Stimulated activated CD4-positive, alpha-beta T cell treated with anti-CD3 and anti-CD28 coated beads, Interleukin-12 subunit alpha, Interleukin-12 subunit beta, amount 100 ng/mL, for 4 hours (primary cell): ENCODE data around the gene CAMK2N2.
"Not testable (repeated sequence)": the region's sequence is repeated elsewhere in the genome, so short reads cannot be mapped to it uniquely, and the experiment has no call there.

ENCODE experiments used
- DNase-seq: peaks from one replicate; pipeline ENCODE4 v3.0.0-alpha.2; 2020

Gene CAMK2N2

DNA sequence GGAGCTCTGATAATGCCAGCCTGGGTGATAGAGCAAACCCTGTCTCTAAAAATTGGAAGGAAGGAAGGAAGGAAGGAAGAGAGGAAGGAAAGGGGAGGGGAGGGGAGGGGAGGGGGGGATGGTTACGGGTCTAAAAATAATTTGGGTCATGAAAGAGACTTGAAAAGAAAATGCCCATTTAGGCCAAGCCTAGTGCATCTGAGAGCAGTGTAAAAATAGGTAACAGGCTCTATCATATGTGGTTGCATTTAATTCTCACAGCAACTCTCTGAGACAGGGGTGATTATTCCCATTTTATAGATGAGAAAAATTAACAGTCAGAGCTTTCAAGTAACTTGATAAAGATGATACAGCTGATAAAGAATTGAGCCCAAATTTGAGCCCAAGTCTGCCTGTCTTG, 10.9 kb upstream of the CAMK2N2 start:
- no peak for DNase-seq

DNA sequence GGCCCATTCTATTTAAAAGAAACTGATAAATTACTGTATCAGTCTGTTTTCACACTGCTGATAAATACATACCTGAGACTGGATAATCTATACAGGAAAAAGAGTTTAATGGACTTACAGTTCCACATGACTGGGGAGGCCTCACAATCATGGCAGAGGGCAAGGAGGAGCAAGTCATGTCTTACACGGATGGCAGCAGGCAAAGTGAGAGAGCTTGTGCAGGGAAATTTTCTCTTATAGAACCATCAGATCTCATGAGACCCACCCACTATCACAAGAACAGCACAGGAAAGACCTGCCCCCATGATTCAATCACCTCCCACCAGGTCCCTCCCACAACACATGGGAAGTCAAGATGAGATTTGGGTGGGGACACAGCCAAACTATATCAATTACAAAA, 5.9 kb upstream of the CAMK2N2 start:
- DNase-seq: not testable (repeated sequence)

DNA sequence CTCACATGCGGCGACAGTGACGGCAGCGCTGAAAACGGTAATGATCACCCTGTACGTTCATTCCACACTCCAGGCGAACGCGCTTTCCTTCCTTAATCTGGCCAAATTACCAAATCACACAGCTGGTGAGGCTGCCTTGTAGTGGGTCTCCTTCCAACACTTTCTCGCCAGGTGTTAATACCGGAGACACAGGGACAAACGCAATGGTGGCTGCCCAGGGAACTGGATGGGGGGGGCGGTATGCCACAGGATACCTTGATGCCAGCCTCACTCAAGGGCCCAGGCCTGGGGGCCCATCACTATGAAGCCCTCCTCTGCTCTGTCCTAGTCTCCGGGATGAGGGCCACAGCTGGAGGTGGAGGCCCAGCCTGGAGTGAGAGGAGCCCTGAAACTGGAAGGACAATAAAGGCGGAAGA, 1.4 kb upstream of the CAMK2N2 start:
- no peak for DNase-seq

DNA sequence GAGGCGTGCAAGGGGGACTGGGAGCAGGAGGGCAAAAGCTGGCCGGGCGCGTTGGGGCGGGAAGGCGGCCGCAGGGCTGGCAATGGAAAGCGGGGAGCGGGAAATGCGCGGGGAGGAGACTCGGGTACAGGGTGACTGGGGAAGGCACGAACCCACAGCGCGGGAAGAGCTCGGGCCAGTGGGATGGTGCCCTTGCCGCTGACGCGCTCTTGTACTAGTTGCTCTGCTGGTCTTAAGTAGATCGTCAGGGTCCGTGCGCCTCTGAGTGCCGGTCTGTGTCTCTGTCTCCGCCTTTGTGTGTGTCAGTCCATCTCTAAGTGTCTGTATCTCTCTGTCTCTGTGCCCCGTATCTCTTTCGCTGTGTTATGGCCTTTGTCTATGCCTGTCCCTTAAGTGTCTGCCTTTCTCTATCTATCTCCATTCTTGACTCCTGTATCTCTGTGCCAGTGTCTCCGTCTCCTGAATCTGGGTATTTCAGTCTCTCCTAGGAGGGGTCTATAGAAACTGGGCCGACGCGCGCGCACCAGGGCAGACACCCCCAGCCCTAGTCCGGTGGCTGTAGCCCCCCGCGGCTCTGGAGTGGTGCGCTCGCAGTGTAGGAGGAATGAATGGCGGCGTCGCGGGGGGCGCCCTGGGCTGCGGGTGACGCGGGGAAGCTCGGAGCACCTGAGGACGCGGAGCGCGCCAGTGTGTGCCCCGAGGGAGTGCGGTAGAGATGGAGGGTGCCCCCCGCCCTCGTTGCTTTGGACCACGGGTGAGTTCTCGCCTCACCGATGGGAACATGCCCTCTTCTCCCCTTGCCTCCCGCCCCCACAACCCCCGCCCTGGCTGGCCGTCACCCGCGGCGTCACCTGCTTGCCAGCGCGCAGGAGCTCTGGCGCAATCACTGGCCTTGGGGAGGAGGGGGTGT, 756 bp upstream of the CAMK2N2 start:
- DNase-seq: no peak

DNA sequence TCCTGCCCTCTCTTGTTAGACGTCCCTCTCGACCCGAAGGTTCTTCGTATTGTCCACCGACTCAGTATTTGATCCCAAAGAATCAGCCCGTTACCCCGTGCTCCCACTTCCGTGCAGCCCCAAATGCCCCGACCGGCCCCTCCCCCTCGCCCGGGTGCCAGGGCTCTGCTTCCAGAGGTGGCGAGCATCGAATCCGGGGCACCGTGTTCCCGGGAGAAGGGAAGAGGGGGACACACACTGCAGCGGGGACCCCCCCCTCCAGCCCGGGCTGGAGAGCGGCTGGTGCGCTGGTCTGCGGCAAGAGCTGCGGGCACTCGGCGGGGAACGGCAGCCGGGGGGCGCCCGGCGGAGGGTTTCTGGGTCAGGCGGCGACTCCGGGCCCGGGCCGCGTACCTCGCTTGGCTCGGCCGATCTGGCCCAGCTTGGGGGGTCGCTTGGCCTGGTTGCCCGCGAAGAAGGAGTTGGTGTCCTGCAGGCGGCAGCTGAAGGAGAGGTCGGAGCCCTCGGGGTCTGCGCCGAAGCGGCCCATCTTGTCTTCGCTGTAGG, 556 bp downstream of the CAMK2N2 start:
- no peak for DNase-seq

DNA sequence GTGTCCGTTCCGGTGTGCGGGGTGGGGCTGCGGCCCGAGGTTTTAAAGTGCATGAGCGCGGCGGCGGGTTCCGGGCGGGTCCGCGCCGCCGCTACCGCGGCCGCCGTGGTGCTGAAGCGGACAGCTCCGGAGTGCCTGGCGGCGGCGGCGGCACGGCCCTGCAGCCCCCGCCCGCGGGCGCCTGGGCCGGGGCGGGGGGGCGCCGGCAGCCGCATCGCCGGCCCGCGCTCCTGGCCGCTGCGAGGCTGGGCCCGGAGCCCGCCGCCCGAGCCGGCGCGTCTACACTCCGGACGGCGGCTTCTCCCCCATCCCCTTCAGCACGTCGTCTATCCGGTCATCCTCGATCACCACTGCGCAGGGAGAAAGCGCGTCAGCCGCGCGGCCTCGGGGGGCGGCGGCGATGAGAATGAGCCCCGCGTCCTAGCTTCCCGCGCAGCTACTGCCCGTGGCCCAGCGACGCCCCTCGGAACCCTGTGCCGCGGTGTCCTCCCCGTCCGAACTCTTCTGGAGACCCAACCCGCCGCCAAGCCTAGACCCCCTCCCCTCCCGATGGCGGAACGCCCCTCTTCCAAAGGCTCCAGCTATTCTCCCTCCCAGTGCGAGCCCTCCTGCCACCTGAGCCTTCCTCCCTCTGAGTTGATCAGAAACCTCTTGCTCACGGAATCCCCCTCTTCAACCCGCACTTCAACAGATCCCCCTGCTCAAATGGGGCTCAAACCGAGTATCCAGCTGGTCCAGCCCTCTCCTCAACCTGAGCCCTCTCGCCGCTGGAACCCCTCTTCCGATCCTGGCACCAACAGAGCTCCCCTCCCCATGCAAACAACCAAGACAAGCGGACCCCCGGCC, 1.3 kb downstream of the CAMK2N2 start:
- DNase-seq: peak; percentile 51

DNA sequence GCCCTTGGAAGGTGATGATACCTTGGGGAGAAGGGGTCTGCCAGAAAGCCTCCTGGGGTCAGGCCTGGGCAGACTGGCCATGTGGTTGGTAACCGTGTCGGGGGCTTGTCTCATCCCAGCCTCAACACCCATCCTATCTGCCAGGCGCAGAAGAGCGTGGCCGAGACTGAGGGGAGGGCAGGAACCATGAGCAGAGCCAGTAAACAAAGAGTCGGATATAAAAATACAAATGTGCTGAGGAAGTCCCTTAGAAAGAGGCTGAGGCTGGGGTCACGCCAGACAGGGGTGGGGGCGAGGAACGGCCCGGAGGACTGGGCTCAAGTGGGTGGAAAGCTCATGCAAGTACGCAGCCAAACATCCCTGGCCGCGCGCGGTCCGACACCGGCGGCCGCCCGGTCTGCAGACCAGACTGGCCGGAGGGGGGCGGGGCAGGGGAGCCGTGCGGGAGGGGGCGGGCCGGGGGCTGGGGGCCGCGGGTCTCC, 1.9 kb downstream of the CAMK2N2 start:
- DNase-seq: no peak

DNA sequence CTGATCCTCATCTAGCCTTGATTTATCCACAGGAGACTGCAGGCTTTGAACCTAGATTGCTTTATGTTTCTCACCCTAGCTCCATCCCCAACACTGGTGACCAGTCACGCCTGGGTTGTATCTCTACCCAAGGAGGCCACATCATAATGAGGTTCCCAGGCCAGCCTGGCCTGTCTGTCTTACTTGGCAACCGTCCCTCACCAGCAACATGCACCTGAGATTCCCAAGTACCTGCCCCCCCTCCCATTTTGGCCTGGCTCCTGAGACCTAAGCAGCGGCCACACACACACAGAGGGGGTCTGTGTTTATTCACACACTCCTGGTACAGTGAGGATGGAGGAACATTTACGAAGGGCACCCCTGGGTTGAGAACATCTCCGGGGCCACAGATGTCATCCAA, 2.4 kb downstream of the CAMK2N2 start:
- DNase-seq: no peak

DNA sequence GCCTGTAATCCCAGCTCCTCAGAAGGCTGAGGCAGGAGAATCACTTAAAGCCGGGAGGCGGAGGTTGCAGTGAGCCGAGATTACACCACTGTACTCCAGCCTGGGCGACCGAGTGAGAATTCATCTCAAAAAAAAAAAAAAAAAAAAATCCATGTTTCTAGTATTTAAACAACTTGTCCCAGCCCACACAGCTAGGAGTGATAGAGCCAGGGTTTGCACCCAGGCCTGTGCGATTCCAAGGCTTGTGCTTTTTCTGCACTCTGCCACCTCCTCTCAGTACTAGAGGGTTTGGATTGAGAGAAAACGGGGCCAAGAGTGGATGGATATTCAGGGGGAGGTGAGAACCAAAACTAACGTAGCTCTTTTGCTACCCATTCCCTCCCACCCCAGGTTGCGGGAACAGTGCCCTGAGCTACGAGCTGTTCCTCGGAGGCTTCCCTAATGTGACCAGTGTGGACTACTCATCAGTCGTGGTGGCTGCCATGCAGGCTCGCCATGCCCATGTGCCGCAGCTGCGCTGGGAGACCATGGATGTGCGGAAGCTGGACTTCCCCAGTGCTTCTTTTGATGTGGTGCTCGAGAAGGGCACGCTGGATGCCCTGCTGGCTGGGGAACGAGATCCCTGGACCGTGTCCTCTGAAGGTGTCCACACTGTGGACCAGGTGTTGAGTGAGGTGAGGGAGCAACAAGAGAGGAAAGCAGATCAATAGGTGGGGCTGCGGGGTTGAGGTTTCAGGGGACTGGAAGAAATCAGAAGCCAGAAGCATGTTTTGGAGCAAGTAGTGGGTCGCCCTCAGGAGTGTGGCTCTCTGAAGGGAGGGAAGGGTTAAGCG, 4.1 kb downstream of the CAMK2N2 start:
- DNase-seq: no peak

DNA sequence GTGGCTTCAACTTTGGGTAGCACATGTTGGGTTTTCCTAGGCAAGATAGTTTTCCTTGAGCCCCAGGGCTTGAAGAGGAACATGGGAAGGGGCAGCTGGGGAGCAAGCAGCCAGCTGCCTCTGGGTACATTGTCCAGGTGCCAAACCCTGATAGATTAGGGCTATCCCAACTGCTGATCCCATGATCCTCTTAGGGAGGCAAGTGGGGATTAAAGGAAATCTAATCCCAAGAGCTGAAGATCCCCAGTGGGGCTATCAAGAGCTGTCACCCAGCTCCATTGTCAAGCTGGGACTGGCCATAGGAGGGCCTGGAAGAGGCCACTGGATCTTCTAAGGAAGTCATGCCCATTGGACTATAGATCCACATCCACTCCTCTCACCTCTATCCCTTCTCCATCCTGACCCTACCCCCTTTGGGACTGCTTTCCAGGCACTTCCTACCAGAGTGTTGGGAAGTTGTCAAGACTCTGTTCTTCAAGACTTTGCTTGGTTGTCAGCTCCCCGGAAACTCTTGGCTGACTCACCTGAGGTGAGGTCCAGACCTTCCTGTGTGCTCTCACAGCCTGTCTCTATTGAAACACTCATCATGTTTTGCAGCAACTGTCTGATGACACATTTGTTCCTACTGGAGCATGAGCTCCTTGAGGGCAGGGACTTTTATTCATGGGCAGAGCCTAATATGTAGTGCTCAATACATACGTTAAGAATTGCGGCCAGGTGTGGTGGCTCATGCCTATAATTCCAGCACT, 5.9 kb downstream of the CAMK2N2 start:
- DNase-seq: no peak

DNA sequence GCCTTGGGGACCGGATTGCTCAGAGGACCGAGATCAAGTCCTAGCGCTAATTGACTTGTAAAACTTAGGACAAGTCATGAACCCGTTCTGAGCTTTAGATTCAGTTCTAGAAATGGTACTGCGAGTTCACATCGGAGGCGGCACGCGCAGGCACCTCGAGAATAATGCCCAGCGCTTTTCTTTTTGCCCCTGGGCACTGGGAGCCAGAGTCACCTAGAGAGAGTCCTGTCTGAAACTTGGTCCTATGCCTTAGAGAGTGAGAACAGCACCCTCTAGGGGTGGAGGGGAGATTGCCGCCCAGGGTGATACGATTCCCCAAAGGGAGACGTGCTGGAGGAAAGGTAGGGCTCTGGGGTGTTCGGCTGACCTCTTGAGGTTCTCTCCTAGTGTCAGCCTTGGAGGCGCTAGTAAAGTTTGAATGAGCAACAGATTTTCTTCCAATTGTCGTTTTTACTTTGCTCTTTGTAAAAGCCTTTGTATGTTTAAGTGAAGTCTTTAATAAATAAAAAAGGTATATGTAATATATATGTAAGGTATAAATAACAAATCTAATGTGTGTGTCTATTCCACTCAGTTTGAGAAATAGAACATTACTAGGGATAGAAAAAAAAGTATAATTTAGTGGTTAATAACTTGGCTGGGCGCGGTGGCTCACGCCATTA, 11.1 kb downstream of the CAMK2N2 start:
- peak; percentile 88 for DNase-seq

DNA sequence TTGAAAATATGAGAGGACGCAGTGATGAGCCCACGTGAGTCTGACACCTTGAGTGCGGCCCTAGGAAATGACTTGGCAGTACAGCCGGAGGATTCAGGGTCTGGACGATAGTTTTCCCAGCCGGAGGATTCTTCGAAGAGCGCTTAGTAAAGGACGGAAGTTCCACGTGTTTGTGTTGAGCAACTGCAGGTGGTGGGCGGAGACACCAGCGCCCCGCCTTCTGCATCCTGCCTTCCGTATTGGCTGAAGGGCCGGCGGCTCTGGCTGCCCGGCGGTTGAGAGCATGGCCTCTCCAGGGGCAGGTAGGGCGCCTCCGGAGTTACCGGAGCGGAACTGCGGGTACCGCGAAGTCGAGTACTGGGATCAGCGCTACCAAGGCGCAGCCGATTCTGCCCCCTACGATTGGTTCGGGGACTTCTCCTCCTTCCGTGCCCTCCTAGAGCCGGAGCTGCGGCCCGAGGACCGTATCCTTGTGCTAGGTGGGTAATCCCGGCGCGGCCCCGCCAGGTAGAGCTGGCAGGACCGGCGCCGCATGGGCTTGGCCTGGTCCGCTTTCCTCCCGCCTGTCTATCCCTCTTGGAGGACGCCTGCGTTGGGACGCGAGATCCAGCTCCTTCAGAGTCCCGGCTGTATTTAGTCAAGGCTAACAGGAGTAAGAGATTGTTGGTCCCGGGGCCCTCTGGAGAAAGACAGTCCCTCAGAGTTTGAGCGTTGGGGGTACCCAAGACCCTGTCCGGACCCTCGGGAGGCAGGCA, 11.8 kb downstream of the CAMK2N2 start, which contains the start of gene EEF1AKMT4:
Gene EEF1AKMT4 (plus strand): TSS at position 261 of the 755 bp plus-strand sequence. CDS start 23 bp downstream, at position 284.
- peak; percentile 93 for DNase-seq

DNA sequence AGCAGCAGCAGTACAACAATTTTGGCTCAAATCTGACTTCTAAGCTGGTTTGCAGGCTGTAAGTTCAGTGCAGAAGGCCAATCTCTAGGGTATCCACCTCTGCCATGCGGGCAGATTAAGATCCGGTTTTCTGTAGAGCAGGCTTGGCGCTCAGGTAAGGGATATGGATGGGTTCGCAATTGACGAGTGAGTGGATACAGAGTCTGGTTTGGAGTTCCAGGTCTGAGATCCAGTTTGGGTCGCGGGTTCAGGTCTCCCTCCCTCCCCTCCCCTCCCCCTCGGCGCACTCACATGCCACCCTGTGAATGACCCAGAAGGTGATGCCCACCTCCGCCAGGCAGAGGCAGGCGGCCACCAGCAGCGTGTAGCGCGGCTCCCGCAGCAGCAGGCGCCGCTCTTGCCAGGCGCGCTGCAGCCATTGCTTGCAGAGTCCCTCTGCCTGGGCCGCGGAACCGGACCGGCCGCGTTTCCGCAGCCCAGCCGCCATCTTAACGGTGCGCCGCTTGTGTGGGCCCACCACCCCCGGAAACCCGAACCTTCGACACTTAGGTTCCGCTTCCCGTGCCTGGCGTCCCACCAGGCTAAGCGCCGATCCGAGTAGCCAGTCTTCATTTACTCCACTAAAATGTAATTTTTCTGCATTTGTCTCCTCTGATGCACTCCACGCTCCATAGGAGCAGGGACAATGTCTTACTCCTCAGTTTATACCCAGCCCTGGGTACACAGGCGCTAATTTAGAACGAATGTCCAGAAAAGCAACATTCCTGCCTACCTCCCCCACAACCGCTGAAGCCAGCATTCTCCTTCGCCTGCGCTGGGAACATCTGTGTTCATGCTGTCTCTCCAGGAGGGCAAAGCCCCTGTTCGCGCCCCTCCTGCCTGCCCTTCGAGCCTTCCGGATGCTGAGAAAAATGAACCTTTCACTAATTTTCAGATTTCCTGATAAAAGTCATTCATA, 12.6 kb downstream of the CAMK2N2 start, which contains the start of gene ALG3:
Gene ALG3 (minus strand): TSS at position 509 of the 958 bp plus-strand sequence. CDS start 22 bp downstream, at position 487.
- DNase-seq: peak; percentile 85

DNA sequence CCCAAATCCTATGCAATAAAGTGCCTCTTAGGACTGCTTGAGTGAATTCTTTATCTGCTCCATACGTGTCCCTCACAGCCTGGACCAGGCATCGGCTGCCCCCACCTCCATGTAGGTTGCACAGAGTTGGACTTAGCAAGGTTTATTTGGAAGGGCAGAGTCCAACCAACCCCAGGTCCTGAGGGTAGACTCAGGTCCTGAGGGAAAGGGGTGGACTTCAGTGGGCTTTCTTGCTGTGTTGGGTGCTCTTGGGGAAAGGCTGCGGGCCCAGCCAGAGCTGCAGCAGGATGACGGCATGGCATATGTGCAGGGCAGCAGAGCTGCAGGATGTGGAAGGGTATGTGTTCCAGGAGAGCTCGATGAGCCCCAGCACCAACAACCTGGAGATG, 19.1 kb downstream of the CAMK2N2 start:
- DNase-seq: no peak

DNA sequence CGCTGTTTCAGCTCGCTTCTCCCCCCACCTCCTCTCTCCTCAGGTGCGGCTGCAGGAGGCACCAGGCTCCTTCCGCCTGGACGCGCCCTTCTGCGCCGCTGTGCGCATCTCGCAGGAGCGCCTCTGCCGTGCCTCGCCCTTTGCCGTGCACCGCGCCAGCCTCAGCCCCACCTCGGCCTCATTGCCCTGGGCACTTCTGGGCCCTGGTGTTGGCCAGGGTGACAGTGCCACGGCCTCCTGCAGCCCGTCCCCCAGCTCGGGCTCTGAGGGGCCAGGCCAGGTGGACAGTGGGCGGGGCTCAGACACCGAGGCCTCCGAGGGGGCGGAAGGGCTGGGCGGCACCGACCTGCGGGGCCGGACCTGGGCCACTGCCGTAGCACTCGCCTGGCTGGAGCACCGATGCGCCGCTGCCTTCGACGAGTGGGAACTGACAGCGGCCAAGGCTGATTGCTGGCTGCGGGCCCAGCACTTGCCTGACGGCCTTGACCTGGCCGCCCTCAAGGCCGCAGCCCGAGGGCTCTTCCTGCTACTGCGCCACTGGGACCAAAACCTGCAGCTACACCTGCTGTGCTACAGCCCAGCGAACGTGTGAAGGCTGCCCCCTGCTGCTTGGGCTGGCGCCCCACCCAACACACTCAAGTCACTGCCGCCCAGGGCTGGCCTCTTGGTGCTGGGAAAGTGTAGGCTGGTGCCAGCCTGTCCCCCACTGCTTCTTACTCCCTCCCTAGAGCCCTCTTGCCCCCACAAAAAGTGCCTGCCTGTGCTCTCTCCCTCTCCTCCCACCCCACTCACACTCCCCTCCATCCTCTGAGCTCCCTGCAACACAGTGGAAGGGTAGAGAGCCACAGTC, 19.7 kb downstream of the CAMK2N2 start:
- no peak for DNase-seq

DNA sequence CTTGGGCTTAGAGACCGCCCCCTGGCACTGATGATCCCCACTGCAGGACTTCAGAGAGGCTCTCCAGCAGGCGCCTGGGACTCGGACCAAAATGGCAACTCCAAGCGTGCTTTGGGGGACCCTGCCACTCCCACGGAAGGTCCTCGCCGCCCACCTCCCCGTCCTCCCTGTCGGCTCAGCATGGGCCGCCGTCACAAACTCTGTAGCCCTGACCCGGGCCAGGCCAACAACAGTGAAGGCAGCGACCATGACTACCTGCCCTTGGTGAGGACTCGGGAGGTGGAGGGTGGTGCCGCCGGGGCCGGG, 20.3 kb downstream of the CAMK2N2 start:
- no peak for DNase-seq

DNA sequence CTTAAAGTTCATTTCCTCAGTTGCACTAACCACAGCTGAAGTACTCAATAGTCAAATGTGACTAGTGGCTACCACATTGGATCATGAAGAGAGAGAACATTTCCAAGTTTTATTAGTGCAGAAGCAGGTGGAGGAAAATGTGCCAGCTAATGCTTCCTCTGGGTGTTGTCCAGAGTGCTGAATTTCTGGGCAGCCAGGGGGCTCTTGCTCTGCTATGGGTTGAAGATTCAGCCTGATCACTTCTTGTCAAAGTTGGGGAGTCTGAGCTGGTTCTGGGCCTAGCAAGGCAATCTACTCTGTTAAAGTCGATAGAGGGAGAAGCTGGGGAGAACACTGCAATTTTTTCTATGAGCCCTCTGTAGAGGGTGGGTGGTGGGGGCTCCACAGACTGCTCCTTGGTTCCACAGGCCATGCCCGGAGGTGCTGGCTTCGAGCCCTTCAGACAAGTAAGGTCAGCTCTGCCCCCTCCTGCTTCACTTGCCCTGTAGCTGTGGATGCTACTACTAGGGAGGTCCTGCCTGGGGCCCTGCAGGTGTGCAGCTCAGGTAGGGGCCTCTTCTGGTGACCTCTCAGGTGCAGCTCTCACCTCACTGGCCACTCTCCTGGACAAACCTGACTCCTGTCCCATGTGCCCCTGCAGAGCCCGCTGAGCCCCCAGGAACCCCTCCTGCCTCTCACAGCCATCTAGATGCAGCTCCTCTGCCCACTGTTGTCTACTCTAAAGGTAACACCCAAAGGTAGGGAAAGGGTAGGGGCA, 20.8 kb downstream of the CAMK2N2 start:
- DNase-seq: no peak
